H7 (cell line): Measurements from ENCODE around the gene MYOD1. TPM values are rescaled to one million over a fixed set of nuclear protein-coding genes. Genes with fewer than 3 reads are reported as not detected.

Experiments used
- DNase-seq: peaks from one replicate; pipeline ENCODE4 v3.0.0; 2012
- H3K27me3 ChIP-seq: 2 replicates; pipeline ENCODE4 v1.6.0; 2011; ENCODE audit warnings: mild to moderate bottlenecking, low read length; ENCODE audit not compliant: control insufficient read depth, insufficient read depth
- H3K36me3 ChIP-seq: replicated peaks from 2 replicates; pipeline ENCODE4 v1.5.1; 2011; ENCODE audit warnings: low read length; ENCODE audit not compliant: control insufficient read depth, insufficient read depth
- H3K4me3 ChIP-seq: 2 replicates; pipeline ENCODE4 v1.5.1; 2011; ENCODE audit warnings: low read depth, mild to moderate bottlenecking, control low read depth, low read length, moderate library complexity; ENCODE audit not compliant: insufficient read depth
- total RNA-seq: library from RNA; depleted of rRNA; stranded (reverse); fragments of >200 nt; shearing (Covaris generic); gene quantifications from 2 replicates; pipeline ENCODE4 v1.2.3, GENCODE V29; 2014

MYOD1 gene
- total RNA-seq, 1 experiment from 2014 or later, result not detected

DNA sequence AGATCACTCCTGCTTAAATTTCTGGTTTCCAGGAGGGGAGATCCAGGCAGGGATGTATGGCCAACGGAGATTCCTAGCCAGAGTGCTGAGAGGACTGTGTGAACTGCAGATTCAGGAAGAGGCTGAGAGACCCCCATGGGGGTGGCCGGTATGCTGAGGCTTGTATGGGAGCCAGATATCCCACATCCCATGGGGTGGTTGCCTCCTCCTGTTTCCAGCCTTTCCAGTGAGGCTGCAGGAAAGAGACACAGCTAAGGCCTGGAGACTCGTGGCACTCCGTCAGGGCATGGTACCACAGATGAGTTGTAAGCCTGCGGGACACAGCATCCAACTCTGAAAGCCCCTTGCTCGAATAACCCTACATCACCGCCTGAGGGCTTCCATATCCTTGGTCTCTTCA lies 1.4 kb upstream of the MYOD1 start:
- Histone ChIP-seq H3K36me3 (no peaks in the 10 kb centered on the region), H3K4me3 (no peak overlapping the region), H3K27me3 (peaks cover 91% of the 10 kb centered on the region)
- no peak for DNase-seq

- DNase-seq, result peak; percentile 55
- Histone ChIP-seq H3K27me3 (peaks cover 94% of the 10 kb centered on the region), H3K4me3 (peak overlapping the region; percentile 30; the same call in 1 of the 2 replicates), H3K36me3 (no peaks in the 10 kb centered on the region)
Observed at GRCh38 chr11:17718510-17718962, 835 bp upstream of the MYOD1 start.

- Histone ChIP-seq H3K4me3 (peak overlapping the region; percentile 13), H3K27me3 (peaks cover 95% of the 10 kb centered on the region), H3K36me3 (no peaks in the 10 kb centered on the region)
- DNase-seq, result peak; percentile 92
Observed at GRCh38 chr11:17719938-17720795, 796 bp downstream of the MYOD1 start.

DNA sequence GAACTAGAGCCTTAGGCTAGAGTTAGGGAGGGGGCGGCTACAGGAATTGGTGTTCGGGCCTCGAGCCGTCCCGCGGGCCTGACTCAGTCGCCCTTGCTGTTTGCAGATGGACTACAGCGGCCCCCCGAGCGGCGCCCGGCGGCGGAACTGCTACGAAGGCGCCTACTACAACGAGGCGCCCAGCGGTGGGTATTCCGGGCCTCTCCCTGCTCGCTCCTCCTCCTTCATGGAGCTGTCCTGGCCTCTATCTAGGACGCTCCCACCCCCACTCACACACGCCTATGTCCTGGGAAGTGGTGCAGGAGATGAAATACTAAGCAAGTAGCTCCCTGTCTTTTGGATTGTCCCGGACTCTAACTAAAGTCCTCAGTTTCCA lies 1.4 kb downstream of the MYOD1 start:
- DNase-seq, result peak; percentile 76
- Histone ChIP-seq H3K27me3 (peaks cover 92% of the 10 kb centered on the region), H3K4me3 (peak overlapping the region; percentile 13; the same call in 1 of the 2 replicates), H3K36me3 (no peaks in the 10 kb centered on the region)

GRCh38 chr11:17721242-17721999 lies 2.0 kb downstream of the MYOD1 start:
- Histone ChIP-seq H3K27me3 (peaks cover 86% of the 10 kb centered on the region), H3K36me3 (no peaks in the 10 kb centered on the region), H3K4me3 (no peak overlapping the region; the same call in 1 of the 2 replicates)
- peak; percentile 73 for DNase-seq

DNA sequence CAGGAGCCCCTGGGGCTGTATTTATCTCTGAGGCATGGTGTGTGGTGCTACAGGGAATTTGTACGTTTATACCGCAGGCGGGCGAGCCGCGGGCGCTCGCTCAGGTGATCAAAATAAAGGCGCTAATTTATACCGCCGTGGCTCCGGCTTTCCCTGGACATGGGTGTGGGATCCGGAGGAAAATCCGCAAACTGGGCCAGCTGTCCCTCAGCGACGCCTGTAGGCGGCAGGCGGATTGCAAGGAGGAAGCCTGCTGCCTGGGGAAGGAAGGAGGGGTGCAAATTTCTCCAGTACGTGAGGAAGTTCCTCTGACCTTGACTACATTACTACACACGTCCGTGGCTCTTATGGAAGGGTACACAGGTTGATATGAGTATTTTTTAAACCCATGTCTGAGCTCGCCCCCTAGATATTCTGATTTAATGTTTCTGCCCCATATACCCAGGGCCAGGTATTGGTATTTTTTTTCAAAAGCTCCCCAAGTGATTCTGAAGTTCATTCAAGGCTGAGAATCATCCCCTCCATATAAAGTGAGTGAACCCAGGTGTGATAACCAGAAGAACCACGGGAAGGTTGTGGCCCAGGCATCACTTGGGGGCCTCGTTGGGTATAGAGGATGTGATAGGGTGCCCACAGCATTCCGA lies 2.8 kb downstream of the MYOD1 start:
- peak; percentile 86 for DNase-seq
- Histone ChIP-seq H3K27me3 (peaks cover 81% of the 10 kb centered on the region), H3K36me3 (no peaks in the 10 kb centered on the region), H3K4me3 (no peak overlapping the region)

DNA sequence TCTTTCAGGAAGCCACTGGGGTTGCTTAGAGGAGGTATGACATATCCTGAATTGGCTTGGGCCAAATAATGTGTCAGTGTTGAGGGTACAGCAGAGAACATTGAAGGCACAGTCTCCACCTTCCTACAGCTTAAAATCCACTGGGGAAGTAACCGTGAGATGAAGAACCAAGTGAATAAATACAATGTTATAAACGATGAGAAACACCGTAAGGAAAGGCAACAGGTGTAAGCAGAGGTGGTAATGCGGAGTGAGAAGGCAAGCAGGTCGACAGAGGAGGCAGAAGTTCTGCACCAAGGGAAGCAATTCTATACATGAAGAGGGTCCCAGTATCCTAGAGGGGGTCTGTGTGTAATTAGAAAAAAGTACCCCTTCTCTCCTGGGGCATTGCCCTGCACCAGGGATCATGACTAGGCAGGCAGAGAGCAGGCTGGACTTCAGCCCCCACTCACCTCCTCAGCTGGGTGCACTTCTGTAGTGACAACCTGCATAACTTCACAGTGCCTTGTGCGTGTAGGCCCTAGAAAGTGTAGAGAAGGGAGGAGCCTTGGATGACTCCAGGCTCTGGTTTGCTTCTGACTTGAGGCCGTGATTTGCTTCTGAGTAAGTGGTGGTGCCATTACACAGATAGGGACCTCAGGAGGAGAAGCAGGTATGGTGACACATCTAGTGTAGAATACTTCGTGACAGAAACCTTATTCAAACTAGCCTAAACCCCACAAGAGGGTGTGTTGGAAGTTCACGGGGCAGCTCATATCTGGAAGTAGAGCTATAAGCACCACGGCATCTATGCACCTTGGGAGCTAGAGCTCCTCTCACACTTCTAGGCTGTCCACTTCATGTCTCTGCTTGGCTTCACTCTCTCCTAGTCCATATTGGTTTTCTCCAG lies 4.9 kb downstream of the MYOD1 start:
- H3K4me3 ChIP-seq, result no peak overlapping the region
- peaks cover 62% of the 10 kb centered on the region for H3K27me3 ChIP-seq
- no peak for DNase-seq
- H3K36me3 ChIP-seq, result no peaks in the 10 kb centered on the region

GRCh38 chr11:17725174-17725573 lies 5.8 kb downstream of the MYOD1 start:
- no peak for DNase-seq
- H3K4me3 ChIP-seq, result no peak overlapping the region
- H3K36me3 ChIP-seq, result no peaks in the 10 kb centered on the region
- peaks cover 57% of the 10 kb centered on the region for H3K27me3 ChIP-seq

DNA sequence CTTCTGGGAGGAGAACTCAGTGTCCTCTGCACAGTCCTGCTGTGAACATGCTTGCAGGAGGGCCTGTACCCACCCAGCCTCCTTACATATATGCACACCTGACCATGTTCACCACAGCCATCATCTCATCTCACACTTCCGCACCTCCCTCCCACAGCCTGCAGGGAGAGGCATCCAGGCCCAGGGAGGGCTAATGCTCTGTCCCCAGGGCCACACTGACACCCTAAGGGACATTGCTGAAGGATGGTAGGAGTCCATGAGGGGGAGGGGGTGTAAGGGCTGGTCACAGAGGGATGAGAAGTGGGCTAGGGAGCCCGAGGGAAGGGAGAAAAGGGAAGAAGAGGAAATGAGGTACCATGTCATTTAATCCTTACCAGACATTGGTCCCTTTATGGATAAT lies 10.8 kb downstream of the MYOD1 start:
- H3K27me3 ChIP-seq, result peaks cover 43% of the 10 kb centered on the region
- DNase-seq, result no peak
- no peak overlapping the region for H3K4me3 ChIP-seq
- no peaks in the 10 kb centered on the region for H3K36me3 ChIP-seq

- H3K36me3 ChIP-seq, result no peaks in the 10 kb centered on the region
- peak; percentile 92 for DNase-seq
- H3K4me3 ChIP-seq, result no peak overlapping the region
- peaks cover 47% of the 10 kb centered on the region for H3K27me3 ChIP-seq
Observed at GRCh38 chr11:17730608-17731462, 11.5 kb downstream of the MYOD1 start.

DNA sequence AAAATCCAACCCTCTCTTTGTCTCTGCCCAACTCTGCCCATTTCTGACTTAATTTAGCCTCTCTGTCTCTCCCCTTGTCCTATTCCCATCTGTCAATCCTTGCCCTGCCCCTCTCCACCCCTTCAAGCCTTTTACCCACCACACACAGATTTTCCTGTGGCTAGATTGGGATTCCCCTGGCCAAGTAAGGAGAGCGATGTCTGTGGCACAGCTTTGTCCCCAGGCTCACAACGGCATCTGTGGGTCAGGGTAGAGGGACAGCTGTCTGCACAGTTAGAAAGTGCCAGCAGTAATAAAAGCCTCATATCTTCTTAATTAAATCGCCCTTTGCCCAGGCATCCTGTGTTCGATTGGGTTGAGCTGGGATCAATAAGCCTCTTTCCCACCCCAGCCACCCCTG lies 13.9 kb downstream of the MYOD1 start:
- DNase-seq, result no peak
- Histone ChIP-seq H3K4me3 (no peak overlapping the region), H3K27me3 (peaks cover 69% of the 10 kb centered on the region), H3K36me3 (no peaks in the 10 kb centered on the region)

- H3K4me3 ChIP-seq, result peak within 1 kb of the TSS; percentile 43
- peaks cover 76% of the 10 kb centered on the region for H3K27me3 ChIP-seq
- no peaks in the 10 kb centered on the region for H3K36me3 ChIP-seq
- DNase-seq, result peak; percentile 92
Observed at GRCh38 chr11:17734418-17734911, 15.1 kb downstream of the MYOD1 start, which contains the start of gene KCNC1. KCNC1 (plus strand) TSS chr11:17734781; CDS start chr11:17736003, 1,222 bp downstream.
